HUES6 (cell line): ENCODE data around the gene ATXN1.

Experiments
- H3K27ac ChIP-seq: 2 replicates; pipeline ENCODE4 v1.7.0; 2013; ENCODE audit warnings: low read depth, mild to moderate bottlenecking, low read length, inconsistent platforms
- H3K27me3 ChIP-seq: 2 replicates; pipeline ENCODE4 v1.6.1; 2013; ENCODE audit warnings: low read length; ENCODE audit not compliant: control insufficient read depth, insufficient read depth
- H3K36me3 ChIP-seq: 2 replicates; pipeline ENCODE4 v1.6.1; 2013; ENCODE audit warnings: low read length; ENCODE audit not compliant: control insufficient read depth, insufficient read depth
- H3K4me1 ChIP-seq: 2 replicates; pipeline ENCODE4 v1.6.1; 2013; ENCODE audit warnings: low read length; ENCODE audit not compliant: control insufficient read depth, insufficient read depth
- H3K4me3 ChIP-seq: 2 replicates; pipeline ENCODE4 v1.5.1; 2013; ENCODE audit warnings: low read depth, low read length
- H3K9ac ChIP-seq: one replicate; pipeline ENCODE4 v1.6.1; 2013; ENCODE audit warnings: mild to moderate bottlenecking, low read length
- H3K9me3 ChIP-seq: 2 replicates; pipeline ENCODE4 v1.6.1; 2013; ENCODE audit warnings: low read depth, low read length; ENCODE audit not compliant: control insufficient read depth, insufficient read depth

Gene ATXN1

GRCh38 chr6:16750566-16750965, 10.7 kb downstream of the ATXN1 start:
- H3K36me3 ChIP-seq, result no peaks in the 10 kb centered on the region
- peaks cover 19% of the 10 kb centered on the region; the same call in 1 of the 2 replicates for H3K4me1 ChIP-seq
- no peak overlapping the region for H3K27ac ChIP-seq
- no peaks in the 10 kb centered on the region for H3K27me3 ChIP-seq
- no peak overlapping the region for H3K9ac ChIP-seq
- no peak overlapping the region for H3K4me3 ChIP-seq
- H3K9me3 ChIP-seq, result no peaks in the 10 kb centered on the region

- Histone ChIP-seq H3K9me3 (no peaks in the 10 kb centered on the region), H3K9ac (no peak overlapping the region), H3K4me1 (peaks cover 22% of the 10 kb centered on the region; the same call in 1 of the 2 replicates), H3K36me3 (no peaks in the 10 kb centered on the region), H3K27ac (no peak overlapping the region), H3K27me3 (no peaks in the 10 kb centered on the region), H3K4me3 (no peak overlapping the region)
These were observed 11.5 kb downstream of the ATXN1 start for GRCh38 chr6:16749516-16750485.

- H3K9me3 ChIP-seq, result no peaks in the 10 kb centered on the region
- no peaks in the 10 kb centered on the region for H3K36me3 ChIP-seq
- H3K4me3 ChIP-seq, result no peak overlapping the region
- no peak overlapping the region for H3K27ac ChIP-seq
- H3K27me3 ChIP-seq, result no peaks in the 10 kb centered on the region
- H3K9ac ChIP-seq, result no peak overlapping the region
- H3K4me1 ChIP-seq, result peaks cover 22% of the 10 kb centered on the region; the same call in 1 of the 2 replicates
These were observed 13.3 kb downstream of the ATXN1 start for GRCh38 chr6:16748025-16748319.

- Histone ChIP-seq H3K4me3 (no peak overlapping the region), H3K9ac (no peak overlapping the region), H3K4me1 (peaks cover 18% of the 10 kb centered on the region; the same call in 1 of the 2 replicates), H3K36me3 (no peaks in the 10 kb centered on the region), H3K27me3 (no peaks in the 10 kb centered on the region), H3K9me3 (no peaks in the 10 kb centered on the region), H3K27ac (no peak overlapping the region)
These were observed 13.8 kb downstream of the ATXN1 start for GRCh38 chr6:16747232-16748024.

GRCh38 chr6:16746812-16747211, 14.4 kb downstream of the ATXN1 start:
- H3K27me3 ChIP-seq, result no peaks in the 10 kb centered on the region
- no peaks in the 10 kb centered on the region for H3K36me3 ChIP-seq
- peaks cover 14% of the 10 kb centered on the region; the same call in 1 of the 2 replicates for H3K4me1 ChIP-seq
- no peak overlapping the region for H3K4me3 ChIP-seq
- no peaks in the 10 kb centered on the region for H3K9me3 ChIP-seq
- H3K27ac ChIP-seq, result no peak overlapping the region
- H3K9ac ChIP-seq, result no peak overlapping the region

GRCh38 chr6:16746401-16746800, 14.9 kb downstream of the ATXN1 start:
- no peaks in the 10 kb centered on the region for H3K36me3 ChIP-seq
- H3K9me3 ChIP-seq, result no peaks in the 10 kb centered on the region
- H3K27me3 ChIP-seq, result no peaks in the 10 kb centered on the region
- H3K4me1 ChIP-seq, result peaks cover 12% of the 10 kb centered on the region; the same call in 1 of the 2 replicates
- H3K4me3 ChIP-seq, result no peak overlapping the region
- no peak overlapping the region for H3K27ac ChIP-seq
- no peak overlapping the region for H3K9ac ChIP-seq

GRCh38 chr6:16743664-16744210, 17.5 kb downstream of the ATXN1 start:
- no peak overlapping the region for H3K27ac ChIP-seq
- no peaks in the 10 kb centered on the region for H3K9me3 ChIP-seq
- no peak overlapping the region for H3K9ac ChIP-seq
- H3K36me3 ChIP-seq, result no peaks in the 10 kb centered on the region
- no peak overlapping the region for H3K4me3 ChIP-seq
- no peaks in the 10 kb centered on the region for H3K27me3 ChIP-seq
- peaks cover 9% of the 10 kb centered on the region; the same call in 1 of the 2 replicates for H3K4me1 ChIP-seq

GRCh38 chr6:16742116-16742515, 19.1 kb downstream of the ATXN1 start:
- Histone ChIP-seq H3K9ac (no peak overlapping the region), H3K27ac (no peak overlapping the region), H3K27me3 (no peaks in the 10 kb centered on the region), H3K36me3 (no peaks in the 10 kb centered on the region), H3K4me3 (no peak overlapping the region), H3K9me3 (no peaks in the 10 kb centered on the region), H3K4me1 (peaks cover 17% of the 10 kb centered on the region)

- no peaks in the 10 kb centered on the region for H3K27me3 ChIP-seq
- no peaks in the 10 kb centered on the region for H3K36me3 ChIP-seq
- H3K4me3 ChIP-seq, result no peak overlapping the region
- no peaks in the 10 kb centered on the region for H3K9me3 ChIP-seq
- H3K4me1 ChIP-seq, result peaks cover 24% of the 10 kb centered on the region
- H3K27ac ChIP-seq, result no peak overlapping the region
- no peak overlapping the region for H3K9ac ChIP-seq
These were observed 19.9 kb downstream of the ATXN1 start for GRCh38 chr6:16741112-16742016.

GRCh38 chr6:16740097-16740496, 21.2 kb downstream of the ATXN1 start:
- H3K27ac ChIP-seq, result no peak overlapping the region
- no peaks in the 10 kb centered on the region for H3K27me3 ChIP-seq
- H3K4me1 ChIP-seq, result peaks cover 18% of the 10 kb centered on the region
- H3K9me3 ChIP-seq, result no peaks in the 10 kb centered on the region
- H3K9ac ChIP-seq, result no peak overlapping the region
- no peaks in the 10 kb centered on the region for H3K36me3 ChIP-seq
- H3K4me3 ChIP-seq, result no peak overlapping the region
